Large intestine (tissue), 3 donors: Measurements from ENCODE around the gene LAMB3. TPM values are rescaled to one million over a fixed set of nuclear protein-coding genes. Genes with fewer than 3 reads are reported as not detected.

Source experiments
- DNase-seq, 2 donors: peaks; one replicate each; pipeline versions ENCODE4 v3.0.0 to v3.0.0-alpha.2; 2013
- H3K27ac ChIP-seq: one replicate; pipeline ENCODE4 v1.5.1; 2013; ENCODE audit warnings: low read length
- H3K27me3 ChIP-seq: 2 replicates; pipeline ENCODE4 v1.6.1; 2013; ENCODE audit warnings: low read length; ENCODE audit not compliant: control insufficient read depth, insufficient read depth
- H3K36me3 ChIP-seq: 2 replicates; pipeline ENCODE4 v1.6.1; 2013; ENCODE audit warnings: low read length; ENCODE audit not compliant: control insufficient read depth, insufficient read depth
- H3K4me1 ChIP-seq: one replicate; pipeline ENCODE4 v1.6.1; 2013; ENCODE audit warnings: low read length; ENCODE audit not compliant: control insufficient read depth, insufficient read depth
- H3K4me3 ChIP-seq: one replicate; pipeline ENCODE4 v1.5.1; 2013; ENCODE audit warnings: low read length
- H3K9me3 ChIP-seq: one replicate; pipeline ENCODE4 v1.6.1; 2013; ENCODE audit warnings: mild to moderate bottlenecking, low read depth, low read length, moderate library complexity; ENCODE audit not compliant: control insufficient read depth
- WGBS: methylation state at CpG from one replicate; pipeline ENCODE4 v1.1.5; 2013; ENCODE audit warnings: low lambda C conversion rate; ENCODE audit not compliant: insufficient coverage; 5-methylcytosine and 5-hydroxymethylcytosine counted together
- polyA plus RNA-seq: library from polyadenylated mRNA; unstranded; fragments of 120-200 nt; gene quantifications from one replicate; pipeline ENCODE4 v1.2.1, GENCODE V29; 2013

The LAMB3 gene
- polyA plus RNA-seq, 1 donor = 156 TPM

DNA sequence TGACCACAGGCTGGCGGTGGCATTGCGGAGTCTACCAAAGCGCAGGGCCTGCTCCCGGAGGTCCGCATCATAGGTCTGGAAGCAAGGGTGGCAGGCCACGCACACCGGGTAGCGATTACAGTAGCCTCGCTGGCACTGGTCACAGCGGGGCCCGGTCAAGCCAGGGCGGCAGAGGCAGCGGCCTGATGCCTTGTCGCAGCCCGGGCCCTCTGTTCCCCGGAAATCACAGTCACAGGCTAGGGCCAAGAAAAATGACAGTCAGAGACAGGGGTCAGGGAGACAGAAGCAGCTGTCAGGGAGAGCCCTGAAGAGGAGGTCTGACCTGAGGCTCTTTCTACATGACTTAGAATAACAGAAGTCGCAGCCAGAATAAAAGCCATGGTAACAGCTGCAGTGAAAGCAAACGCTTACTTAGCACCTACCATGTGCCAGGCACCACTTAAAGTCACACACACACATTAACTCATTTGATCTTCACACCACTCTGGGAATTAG, 26.4 kb downstream of the LAMB3 start:
- no peak for DNase-seq
- no peaks in the 10 kb centered on the region for H3K9me3 ChIP-seq
- peaks cover 30% of the 10 kb centered on the region for H3K4me1 ChIP-seq
- WGBS = no CpG with 5 or more reads among the region's 18 CpGs
- H3K36me3 ChIP-seq = peaks cover 85% of the 10 kb centered on the region
- peak overlapping the region; percentile 30 for H3K27ac ChIP-seq
- no peaks in the 10 kb centered on the region for H3K27me3 ChIP-seq
- no peak overlapping the region for H3K4me3 ChIP-seq

GRCh38 chr1:209624558-209625549, 27.4 kb downstream of the LAMB3 start:
- WGBS = 93% methylated on average over 3 of the region's 15 CpGs
- H3K4me1 ChIP-seq = peaks cover 39% of the 10 kb centered on the region
- peak overlapping the region; percentile 30 for H3K27ac ChIP-seq

GRCh38 chr1:209622841-209623829, 29.1 kb downstream of the LAMB3 start:
- Histone ChIP-seq H3K4me1 (peaks cover 48% of the 10 kb centered on the region), H3K27ac (no peak overlapping the region)

More at GRCh38 chr1:209624558-209625549, 27.4 kb downstream of the LAMB3 start:
- no peaks in the 10 kb centered on the region for H3K9me3 ChIP-seq
- H3K27me3 ChIP-seq = no peaks in the 10 kb centered on the region
- peak in 1 of 2 donors; percentile 48 for DNase-seq
- no peak overlapping the region for H3K4me3 ChIP-seq
- peaks cover 85% of the 10 kb centered on the region for H3K36me3 ChIP-seq

GRCh38 chr1:209621741-209622655, 30.2 kb downstream of the LAMB3 start:
- Histone ChIP-seq H3K27ac (peak overlapping the region; percentile 50), H3K36me3 (peaks cover 92% of the 10 kb centered on the region), H3K4me1 (peaks cover 48% of the 10 kb centered on the region), H3K9me3 (no peaks in the 10 kb centered on the region), H3K4me3 (no peak overlapping the region), H3K27me3 (no peaks in the 10 kb centered on the region)
- WGBS = 60% methylated on average over 1 of the region's 11 CpGs
- DNase-seq = no peak

More at GRCh38 chr1:209622841-209623829, 29.1 kb downstream of the LAMB3 start:
- Histone ChIP-seq H3K4me3 (no peak overlapping the region), H3K9me3 (no peaks in the 10 kb centered on the region), H3K36me3 (peaks cover 92% of the 10 kb centered on the region), H3K27me3 (no peaks in the 10 kb centered on the region)
- DNase-seq = no peak
- WGBS = no CpG with 5 or more reads among the region's 24 CpGs

DNA sequence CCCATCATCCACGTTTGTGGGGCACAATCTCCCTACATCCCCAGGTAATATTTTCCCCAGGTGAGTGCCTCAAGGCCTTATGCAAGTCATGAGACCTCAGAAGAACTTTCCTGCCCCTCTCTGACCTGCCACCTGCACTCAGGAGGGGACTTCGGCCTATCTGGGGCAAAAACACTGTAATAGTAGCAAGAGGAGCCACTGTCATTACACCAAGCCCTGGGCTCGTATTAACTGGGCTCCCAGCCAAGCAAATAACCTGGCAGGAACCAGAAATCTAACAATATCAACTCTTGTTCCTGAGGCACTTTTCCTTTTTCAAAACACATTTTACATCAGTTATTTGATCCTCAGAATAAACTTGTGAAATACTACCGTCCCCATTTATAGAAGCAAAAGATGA, 30.9 kb downstream of the LAMB3 start:
- Histone ChIP-seq H3K9me3 (no peaks in the 10 kb centered on the region), H3K4me3 (no peak overlapping the region), H3K27me3 (no peaks in the 10 kb centered on the region), H3K27ac (peak overlapping the region; percentile 50), H3K36me3 (peaks cover 92% of the 10 kb centered on the region), H3K4me1 (peaks cover 48% of the 10 kb centered on the region)
- peak; percentile 74 to 87 for DNase-seq
- no CpG with 5 or more reads among the region's 4 CpGs for WGBS

GRCh38 chr1:209620487-209620884, 31.7 kb downstream of the LAMB3 start:
- H3K4me1 ChIP-seq = peaks cover 42% of the 10 kb centered on the region
- no peak overlapping the region for H3K4me3 ChIP-seq
- no peak for DNase-seq
- WGBS = 83% methylated on average over 1 of the region's 3 CpGs
- H3K9me3 ChIP-seq = no peaks in the 10 kb centered on the region
- H3K27me3 ChIP-seq = no peaks in the 10 kb centered on the region
- H3K36me3 ChIP-seq = peaks cover 92% of the 10 kb centered on the region
- peak overlapping the region; percentile 50 for H3K27ac ChIP-seq

GRCh38 chr1:209619696-209620486, 32.3 kb downstream of the LAMB3 start:
- no peak overlapping the region for H3K4me3 ChIP-seq
- no peak overlapping the region for H3K27ac ChIP-seq
- peak in 1 of 2 donors; percentile 15 for DNase-seq
- no CpG with 5 or more reads among the region's 7 CpGs for WGBS
- peaks cover 40% of the 10 kb centered on the region for H3K4me1 ChIP-seq
- peaks cover 92% of the 10 kb centered on the region for H3K36me3 ChIP-seq
- H3K27me3 ChIP-seq = no peaks in the 10 kb centered on the region
- no peaks in the 10 kb centered on the region for H3K9me3 ChIP-seq

DNA sequence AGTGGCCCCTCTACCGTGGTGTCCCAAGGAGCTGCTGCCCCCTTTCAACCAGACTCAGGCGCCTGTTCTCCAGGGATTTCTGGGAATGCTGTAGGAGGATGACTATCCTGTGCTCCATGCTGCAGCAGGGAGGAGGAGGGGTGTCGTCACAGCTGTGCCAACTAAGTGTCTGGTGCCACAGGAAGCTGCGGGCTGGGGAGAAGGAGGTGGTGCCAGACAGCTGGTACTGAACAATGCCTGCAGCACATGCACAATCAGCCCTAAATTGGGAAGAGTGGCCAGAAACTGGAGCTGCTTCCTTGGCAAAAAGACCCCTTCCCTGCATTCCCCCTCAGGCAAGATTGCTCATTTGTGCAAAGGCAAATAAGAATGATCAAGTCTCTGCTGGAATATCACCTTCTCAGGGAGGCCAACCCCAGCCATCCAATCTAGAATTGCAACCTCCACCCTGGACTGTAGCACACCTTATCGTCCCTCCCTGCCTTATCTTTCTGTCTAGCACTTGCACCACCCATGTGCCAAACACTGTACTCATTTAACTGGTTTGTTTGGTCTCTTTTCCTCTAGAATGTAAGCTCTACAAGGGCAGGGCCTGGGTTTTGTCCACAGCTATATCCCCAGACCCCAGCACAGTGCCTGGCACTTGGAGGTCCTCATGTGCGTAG, 33.3 kb downstream of the LAMB3 start:
- H3K36me3 ChIP-seq = peaks cover 93% of the 10 kb centered on the region
- DNase-seq = peak in 1 of 2 donors; percentile 24

More for the DNA sequence above, 33.3 kb downstream of the LAMB3 start:
- H3K4me3 ChIP-seq = no peak overlapping the region
- H3K4me1 ChIP-seq = peaks cover 40% of the 10 kb centered on the region
- H3K27me3 ChIP-seq = no peaks in the 10 kb centered on the region
- no CpG with 5 or more reads among the region's 6 CpGs for WGBS
- H3K9me3 ChIP-seq = no peaks in the 10 kb centered on the region
- no peak overlapping the region for H3K27ac ChIP-seq
